ENCODE measurements around the gene PRDM1. TPM values are rescaled to one million over a fixed set of nuclear protein-coding genes. Genes with fewer than 3 reads are reported as not detected.

The PRDM1 gene
- total RNA-seq, 4 donors from 2014 or later, result 1.0 to 20.7 (median 7.0) TPM

DNA sequence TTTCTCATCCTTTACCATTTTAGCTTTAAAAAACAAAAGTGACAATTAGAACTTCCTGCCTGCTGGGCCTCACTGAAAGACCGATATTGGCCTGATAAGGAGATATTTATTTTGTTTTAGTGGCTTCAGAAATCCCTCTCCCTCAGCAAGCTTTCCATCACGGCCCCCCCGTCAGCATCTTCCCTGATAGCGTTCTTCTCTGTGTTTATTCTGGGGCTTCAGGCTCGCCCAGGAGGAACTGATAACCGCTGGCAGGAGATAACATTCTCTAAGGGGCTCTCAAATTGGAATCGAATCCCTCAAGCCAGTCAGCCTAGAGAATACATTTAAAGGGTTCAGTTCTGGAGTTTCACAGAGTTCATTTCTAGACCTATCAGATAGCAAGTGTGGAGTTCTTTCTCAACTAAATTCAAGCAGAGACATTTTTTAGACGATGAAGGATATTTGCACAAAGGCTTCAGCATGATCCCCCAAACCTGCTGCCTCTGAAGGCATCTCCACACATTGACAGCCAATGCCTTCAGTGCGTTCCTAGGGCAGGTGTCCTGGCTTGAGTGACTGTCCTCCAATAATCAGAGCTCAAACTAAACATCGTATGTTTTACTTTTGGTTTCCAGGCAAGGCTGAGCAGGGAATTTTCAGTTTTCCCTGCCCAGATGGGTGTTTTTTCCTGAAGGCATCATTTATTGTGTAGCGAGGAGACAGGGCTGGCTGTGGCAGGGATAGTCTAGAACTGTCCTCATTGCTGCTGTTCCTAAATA, 17.0 kb downstream of the PRDM1 start:
- no peak for DNase-seq
- H3K27ac ChIP-seq, result peak overlapping the region in 1 of 2 donors; percentile 26
- H3K36me3 ChIP-seq, result no peaks in the 10 kb centered on the region
- no peaks in the 10 kb centered on the region for H3K9me3 ChIP-seq
- no peak overlapping the region for H3K4me3 ChIP-seq
- TF ChIP-seq, protein P1, sequence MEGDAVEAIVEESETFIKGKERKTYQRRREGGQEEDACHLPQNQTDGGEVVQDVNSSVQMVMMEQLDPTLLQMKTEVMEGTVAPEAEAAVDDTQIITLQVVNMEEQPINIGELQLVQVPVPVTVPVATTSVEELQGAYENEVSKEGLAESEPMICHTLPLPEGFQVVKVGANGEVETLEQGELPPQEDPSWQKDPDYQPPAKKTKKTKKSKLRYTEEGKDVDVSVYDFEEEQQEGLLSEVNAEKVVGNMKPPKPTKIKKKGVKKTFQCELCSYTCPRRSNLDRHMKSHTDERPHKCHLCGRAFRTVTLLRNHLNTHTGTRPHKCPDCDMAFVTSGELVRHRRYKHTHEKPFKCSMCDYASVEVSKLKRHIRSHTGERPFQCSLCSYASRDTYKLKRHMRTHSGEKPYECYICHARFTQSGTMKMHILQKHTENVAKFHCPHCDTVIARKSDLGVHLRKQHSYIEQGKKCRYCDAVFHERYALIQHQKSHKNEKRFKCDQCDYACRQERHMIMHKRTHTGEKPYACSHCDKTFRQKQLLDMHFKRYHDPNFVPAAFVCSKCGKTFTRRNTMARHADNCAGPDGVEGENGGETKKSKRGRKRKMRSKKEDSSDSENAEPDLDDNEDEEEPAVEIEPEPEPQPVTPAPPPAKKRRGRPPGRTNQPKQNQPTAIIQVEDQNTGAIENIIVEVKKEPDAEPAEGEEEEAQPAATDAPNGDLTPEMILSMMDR (IDR thresholded peaks at IDR 0.05), result no peak
- no peak for TF ChIP-seq POLR2A (IDR thresholded peaks at IDR 0.05)
- intact Hi-C loops (cut with DNase I; ENCODE audit: low total_unique reads), result no loop called here
- H3K4me1 ChIP-seq, result no peaks in the 10 kb centered on the region
- no peaks in the 10 kb centered on the region for H3K27me3 ChIP-seq

GRCh38 chr6:106103728-106104109, 17.6 kb downstream of the PRDM1 start:
- no peak for DNase-seq
- H3K27me3 ChIP-seq, result no peaks in the 10 kb centered on the region
- intact Hi-C loops (cut with DNase I; ENCODE audit: low total_unique reads), result no loop called here
- H3K4me1 ChIP-seq, result no peaks in the 10 kb centered on the region
- TF ChIP-seq, protein P1 (IDR thresholded peaks at IDR 0.05), result no peak
- no peak for TF ChIP-seq POLR2A (IDR thresholded peaks at IDR 0.05)
- H3K36me3 ChIP-seq, result no peaks in the 10 kb centered on the region
- H3K4me3 ChIP-seq, result no peak overlapping the region
- no peak overlapping the region for H3K27ac ChIP-seq
- H3K9me3 ChIP-seq, result no peaks in the 10 kb centered on the region

- H3K4me3 ChIP-seq, result no peak overlapping the region
- H3K27ac ChIP-seq, result no peak overlapping the region
- H3K36me3 ChIP-seq, result no peaks in the 10 kb centered on the region
- H3K4me1 ChIP-seq, result no peaks in the 10 kb centered on the region
- intact Hi-C loops (cut with DNase I; ENCODE audit: low total_unique reads), result no loop called here
- no peaks in the 10 kb centered on the region for H3K9me3 ChIP-seq
- TF ChIP-seq, protein P1 (IDR thresholded peaks at IDR 0.05), result no peak
- no peak for TF ChIP-seq POLR2A (IDR thresholded peaks at IDR 0.05)
- no peak for DNase-seq
- no peaks in the 10 kb centered on the region for H3K27me3 ChIP-seq
Observed at GRCh38 chr6:106104476-106104875, 18.3 kb downstream of the PRDM1 start.

- H3K4me1 ChIP-seq, result no peaks in the 10 kb centered on the region
- intact Hi-C loops (cut with DNase I; ENCODE audit: low total_unique reads), result no loop called here
- H3K9me3 ChIP-seq, result no peaks in the 10 kb centered on the region
- H3K27ac ChIP-seq, result no peak overlapping the region
- H3K27me3 ChIP-seq, result no peaks in the 10 kb centered on the region
- TF ChIP-seq POLR2A (IDR thresholded peaks at IDR 0.05), result no peak
- TF ChIP-seq, protein P1 (IDR thresholded peaks at IDR 0.05), result no peak
- DNase-seq, result no peak
- no peaks in the 10 kb centered on the region for H3K36me3 ChIP-seq
- no peak overlapping the region for H3K4me3 ChIP-seq
Observed at GRCh38 chr6:106104941-106105340, 18.8 kb downstream of the PRDM1 start.

DNA sequence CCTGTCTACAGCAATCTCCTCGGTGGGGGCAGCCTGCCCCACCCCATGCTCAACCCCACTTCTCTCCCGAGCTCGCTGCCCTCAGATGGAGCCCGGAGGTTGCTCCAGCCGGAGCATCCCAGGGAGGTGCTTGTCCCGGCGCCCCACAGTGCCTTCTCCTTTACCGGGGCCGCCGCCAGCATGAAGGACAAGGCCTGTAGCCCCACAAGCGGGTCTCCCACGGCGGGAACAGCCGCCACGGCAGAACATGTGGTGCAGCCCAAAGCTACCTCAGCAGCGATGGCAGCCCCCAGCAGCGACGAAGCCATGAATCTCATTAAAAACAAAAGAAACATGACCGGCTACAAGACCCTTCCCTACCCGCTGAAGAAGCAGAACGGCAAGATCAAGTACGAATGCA, 19.4 kb downstream of the PRDM1 start:
- no peaks in the 10 kb centered on the region for H3K27me3 ChIP-seq
- no peaks in the 10 kb centered on the region for H3K4me1 ChIP-seq
- H3K36me3 ChIP-seq, result no peaks in the 10 kb centered on the region
- no peak for DNase-seq
- H3K27ac ChIP-seq, result no peak overlapping the region
- TF ChIP-seq, protein P1 (IDR thresholded peaks at IDR 0.05), result no peak
- TF ChIP-seq POLR2A (IDR thresholded peaks at IDR 0.05), result no peak
- H3K4me3 ChIP-seq, result no peak overlapping the region
- intact Hi-C loops (cut with DNase I; ENCODE audit: low total_unique reads), result no loop called here
- no peaks in the 10 kb centered on the region for H3K9me3 ChIP-seq

Measured in uterus (tissue), 4 donors.